ENCODE measurements around the gene CSTF1. TPM values are rescaled to one million over a fixed set of nuclear protein-coding genes. Genes with fewer than 3 reads are reported as not detected.

CSTF1 gene
- polyA plus RNA-seq, 4 donors: 9.2 to 28.2 (median 11.3) TPM

DNA sequence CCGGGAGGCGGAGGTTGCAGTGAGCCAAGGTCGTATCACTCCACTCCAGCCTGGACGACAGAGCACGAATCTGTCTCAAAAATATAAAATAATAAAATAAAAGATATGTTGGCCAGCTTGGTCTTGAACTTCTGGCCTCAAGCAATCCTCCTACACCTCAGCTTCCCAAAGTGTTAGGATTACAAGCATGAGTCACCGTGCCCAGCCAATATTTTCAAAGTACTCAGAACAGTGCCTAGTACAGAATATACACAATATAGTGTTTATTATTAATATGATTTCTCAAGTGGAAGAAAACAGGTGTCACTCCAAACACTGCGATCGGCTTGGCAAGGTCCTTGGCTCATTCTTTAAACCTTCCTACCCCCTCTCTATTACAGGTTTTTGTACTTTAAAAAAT lies 30.5 kb upstream of the CSTF1 start:
- Histone ChIP-seq H3K27ac (ENCODE audit: low read depth in 1 of 3, low read length in 2 of 3) (no peak overlapping the region), H3K4me3 (ENCODE audit: low read depth in 1 of 3, low read length in 3 of 3) (no peak overlapping the region), H3K27me3 (ENCODE audit: control insufficient read depth in 3 of 3, insufficient read depth in 3 of 3, low read length in 3 of 3) (no peaks in the 10 kb centered on the region), H3K36me3 (ENCODE audit: control insufficient read depth in 3 of 3, insufficient read depth in 2 of 3, low read depth in 1 of 3, low read length in 3 of 3) (peaks cover 0 to 17% (median 0%) of the 10 kb centered on the region in 3 donors), H3K4me1 (ENCODE audit: control insufficient read depth in 3 of 3, insufficient read depth in 2 of 3, low read depth in 1 of 3, low read length in 2 of 3) (no peaks in the 10 kb centered on the region), H3K9me3 (ENCODE audit: control insufficient read depth in 2 of 2, insufficient read depth in 1 of 2, low read depth in 1 of 2, low read length in 1 of 2) (no peaks in the 10 kb centered on the region)
- WGBS, 3 donors: 88 to 93% (median 92%) methylated on average over 8 of the region's 8 CpGs
- no peak for FAIRE-seq
- DNase-seq: no peak

GRCh38 chr20:56362833-56363413 lies 29.5 kb upstream of the CSTF1 start:
- H3K27ac ChIP-seq (ENCODE audit: low read depth in 1 of 3, low read length in 2 of 3): no peak overlapping the region
- H3K4me1 ChIP-seq (ENCODE audit: control insufficient read depth in 3 of 3, insufficient read depth in 2 of 3, low read depth in 1 of 3, low read length in 2 of 3): no peaks in the 10 kb centered on the region
- DNase-seq (no peak), FAIRE-seq (no peak)
- peaks cover 0 to 23% (median 0%) of the 10 kb centered on the region in 3 donors for H3K36me3 ChIP-seq (ENCODE audit: control insufficient read depth in 3 of 3, insufficient read depth in 2 of 3, low read depth in 1 of 3, low read length in 3 of 3)
- H3K27me3 ChIP-seq (ENCODE audit: control insufficient read depth in 3 of 3, insufficient read depth in 3 of 3, low read length in 3 of 3): no peaks in the 10 kb centered on the region
- 47 to 54% (median 51%) methylated on average over 8 of the region's 8 CpGs for WGBS, 3 donors
- H3K4me3 ChIP-seq (ENCODE audit: low read depth in 1 of 3, low read length in 3 of 3): no peak overlapping the region
- no peaks in the 10 kb centered on the region for H3K9me3 ChIP-seq (ENCODE audit: control insufficient read depth in 2 of 2, insufficient read depth in 1 of 2, low read depth in 1 of 2, low read length in 1 of 2)

GRCh38 chr20:56363491-56363890 lies 29.0 kb upstream of the CSTF1 start:
- no peak for DNase-seq
- Histone ChIP-seq H3K4me1 (ENCODE audit: control insufficient read depth in 3 of 3, insufficient read depth in 2 of 3, low read depth in 1 of 3, low read length in 2 of 3) (no peaks in the 10 kb centered on the region), H3K27me3 (ENCODE audit: control insufficient read depth in 3 of 3, insufficient read depth in 3 of 3, low read length in 3 of 3) (no peaks in the 10 kb centered on the region), H3K9me3 (ENCODE audit: control insufficient read depth in 2 of 2, insufficient read depth in 1 of 2, low read depth in 1 of 2, low read length in 1 of 2) (no peaks in the 10 kb centered on the region), H3K4me3 (ENCODE audit: low read depth in 1 of 3, low read length in 3 of 3) (no peak overlapping the region), H3K36me3 (ENCODE audit: control insufficient read depth in 3 of 3, insufficient read depth in 2 of 3, low read depth in 1 of 3, low read length in 3 of 3) (peaks cover 0 to 23% (median 0%) of the 10 kb centered on the region in 3 donors), H3K27ac (ENCODE audit: low read depth in 1 of 3, low read length in 2 of 3) (no peak overlapping the region)
- 91 to 95% (median 94%) methylated on average over 6 of the region's 6 CpGs for WGBS, 3 donors
- no peak for FAIRE-seq

- 80 to 82% (median 82%) methylated on average over 6 of the region's 6 CpGs for WGBS, 3 donors
- DNase-seq (no peak), FAIRE-seq (no peak)
- Histone ChIP-seq H3K4me1 (ENCODE audit: control insufficient read depth in 3 of 3, insufficient read depth in 2 of 3, low read depth in 1 of 3, low read length in 2 of 3) (no peaks in the 10 kb centered on the region), H3K27me3 (ENCODE audit: control insufficient read depth in 3 of 3, insufficient read depth in 3 of 3, low read length in 3 of 3) (no peaks in the 10 kb centered on the region), H3K27ac (ENCODE audit: low read depth in 1 of 3, low read length in 2 of 3) (no peak overlapping the region), H3K36me3 (ENCODE audit: control insufficient read depth in 3 of 3, insufficient read depth in 2 of 3, low read depth in 1 of 3, low read length in 3 of 3) (peaks cover 0 to 21% (median 6%) of the 10 kb centered on the region in 3 donors), H3K9me3 (ENCODE audit: control insufficient read depth in 2 of 2, insufficient read depth in 1 of 2, low read depth in 1 of 2, low read length in 1 of 2) (no peaks in the 10 kb centered on the region), H3K4me3 (ENCODE audit: low read depth in 1 of 3, low read length in 3 of 3) (no peak overlapping the region)
Observed at GRCh38 chr20:56368351-56369134, 23.9 kb upstream of the CSTF1 start.

GRCh38 chr20:56369179-56369578 lies 23.3 kb upstream of the CSTF1 start:
- H3K36me3 ChIP-seq (ENCODE audit: control insufficient read depth in 3 of 3, insufficient read depth in 2 of 3, low read depth in 1 of 3, low read length in 3 of 3): peaks cover 2 to 21% (median 6%) of the 10 kb centered on the region in 3 donors
- FAIRE-seq: no peak
- 86 to 97% (median 89%) methylated on average over 4 of the region's 4 CpGs for WGBS, 3 donors
- DNase-seq: no peak
- no peaks in the 10 kb centered on the region for H3K4me1 ChIP-seq (ENCODE audit: control insufficient read depth in 3 of 3, insufficient read depth in 2 of 3, low read depth in 1 of 3, low read length in 2 of 3)
- no peak overlapping the region for H3K27ac ChIP-seq (ENCODE audit: low read depth in 1 of 3, low read length in 2 of 3)
- no peaks in the 10 kb centered on the region for H3K27me3 ChIP-seq (ENCODE audit: control insufficient read depth in 3 of 3, insufficient read depth in 3 of 3, low read length in 3 of 3)
- no peaks in the 10 kb centered on the region for H3K9me3 ChIP-seq (ENCODE audit: control insufficient read depth in 2 of 2, insufficient read depth in 1 of 2, low read depth in 1 of 2, low read length in 1 of 2)
- no peak overlapping the region for H3K4me3 ChIP-seq (ENCODE audit: low read depth in 1 of 3, low read length in 3 of 3)

GRCh38 chr20:56371977-56372376 lies 20.5 kb upstream of the CSTF1 start:
- FAIRE-seq: no peak
- 94 to 95% (median 94%) methylated on average over 11 of the region's 11 CpGs for WGBS, 3 donors

GRCh38 chr20:56372850-56373249 lies 19.6 kb upstream of the CSTF1 start:
- 55 to 90% (median 78%) methylated on average over 1 of the region's 1 CpG for WGBS, 3 donors
- Histone ChIP-seq H3K27ac (ENCODE audit: low read depth in 1 of 3, low read length in 2 of 3) (no peak overlapping the region), H3K27me3 (ENCODE audit: control insufficient read depth in 3 of 3, insufficient read depth in 3 of 3, low read length in 3 of 3) (no peaks in the 10 kb centered on the region), H3K4me3 (ENCODE audit: low read depth in 1 of 3, low read length in 3 of 3) (no peak overlapping the region), H3K36me3 (ENCODE audit: control insufficient read depth in 3 of 3, insufficient read depth in 2 of 3, low read depth in 1 of 3, low read length in 3 of 3) (peaks cover 5 to 18% (median 6%) of the 10 kb centered on the region in 3 donors), H3K9me3 (ENCODE audit: control insufficient read depth in 2 of 2, insufficient read depth in 1 of 2, low read depth in 1 of 2, low read length in 1 of 2) (no peaks in the 10 kb centered on the region), H3K4me1 (ENCODE audit: control insufficient read depth in 3 of 3, insufficient read depth in 2 of 3, low read depth in 1 of 3, low read length in 2 of 3) (no peaks in the 10 kb centered on the region)
- FAIRE-seq (no peak), DNase-seq (no peak)

More at GRCh38 chr20:56371977-56372376, 20.5 kb upstream of the CSTF1 start:
- no peak for DNase-seq
- Histone ChIP-seq H3K4me1 (ENCODE audit: control insufficient read depth in 3 of 3, insufficient read depth in 2 of 3, low read depth in 1 of 3, low read length in 2 of 3) (no peaks in the 10 kb centered on the region), H3K36me3 (ENCODE audit: control insufficient read depth in 3 of 3, insufficient read depth in 2 of 3, low read depth in 1 of 3, low read length in 3 of 3) (peaks cover 5 to 21% (median 6%) of the 10 kb centered on the region in 3 donors), H3K27ac (ENCODE audit: low read depth in 1 of 3, low read length in 2 of 3) (no peak overlapping the region), H3K27me3 (ENCODE audit: control insufficient read depth in 3 of 3, insufficient read depth in 3 of 3, low read length in 3 of 3) (no peaks in the 10 kb centered on the region), H3K9me3 (ENCODE audit: control insufficient read depth in 2 of 2, insufficient read depth in 1 of 2, low read depth in 1 of 2, low read length in 1 of 2) (no peaks in the 10 kb centered on the region), H3K4me3 (ENCODE audit: low read depth in 1 of 3, low read length in 3 of 3) (no peak overlapping the region)

- peaks cover 3 to 18% (median 5%) of the 10 kb centered on the region in 3 donors for H3K36me3 ChIP-seq (ENCODE audit: control insufficient read depth in 3 of 3, insufficient read depth in 2 of 3, low read depth in 1 of 3, low read length in 3 of 3)
- FAIRE-seq (no peak), DNase-seq (no peak)
- H3K4me3 ChIP-seq (ENCODE audit: low read depth in 1 of 3, low read length in 3 of 3): no peak overlapping the region
- no peaks in the 10 kb centered on the region for H3K4me1 ChIP-seq (ENCODE audit: control insufficient read depth in 3 of 3, insufficient read depth in 2 of 3, low read depth in 1 of 3, low read length in 2 of 3)
- 65 to 90% (median 69%) methylated on average over 1 of the region's 1 CpG for WGBS, 3 donors
- no peaks in the 10 kb centered on the region for H3K9me3 ChIP-seq (ENCODE audit: control insufficient read depth in 2 of 2, insufficient read depth in 1 of 2, low read depth in 1 of 2, low read length in 1 of 2)
- H3K27ac ChIP-seq (ENCODE audit: low read depth in 1 of 3, low read length in 2 of 3): no peak overlapping the region
- no peaks in the 10 kb centered on the region for H3K27me3 ChIP-seq (ENCODE audit: control insufficient read depth in 3 of 3, insufficient read depth in 3 of 3, low read length in 3 of 3)
Observed at GRCh38 chr20:56373942-56374341, 18.5 kb upstream of the CSTF1 start.
